GM19452 (cell line): ENCODE measurements around the gene DEFB123.
"Not testable (repeated sequence)": the region's sequence is repeated elsewhere in the genome, so short reads cannot be mapped to it uniquely, and the experiment has no call there.

Experiments
- ATAC-seq: cut with Tn5 transposase; IDR thresholded peaks from one replicate; pipeline ENCODE4 v1.9.1; 2021; ENCODE audit not compliant: unreplicated experiment

The DEFB123 gene

GRCh38 chr20:31440012-31440659 lies at the start of gene DEFB123:
Gene DEFB123, plus strand, starts transcription at chr20:31440632. Its CDS starts 67 bp downstream, at chr20:31440699.
- ATAC-seq, result no peak

- no peak for ATAC-seq
These were observed 47.6 kb upstream of the DEFB123 start for GRCh38 chr20:31392836-31393235.

GRCh38 chr20:31394900-31395299 lies 45.5 kb upstream of the DEFB123 start:
- ATAC-seq, result no peak

DNA sequence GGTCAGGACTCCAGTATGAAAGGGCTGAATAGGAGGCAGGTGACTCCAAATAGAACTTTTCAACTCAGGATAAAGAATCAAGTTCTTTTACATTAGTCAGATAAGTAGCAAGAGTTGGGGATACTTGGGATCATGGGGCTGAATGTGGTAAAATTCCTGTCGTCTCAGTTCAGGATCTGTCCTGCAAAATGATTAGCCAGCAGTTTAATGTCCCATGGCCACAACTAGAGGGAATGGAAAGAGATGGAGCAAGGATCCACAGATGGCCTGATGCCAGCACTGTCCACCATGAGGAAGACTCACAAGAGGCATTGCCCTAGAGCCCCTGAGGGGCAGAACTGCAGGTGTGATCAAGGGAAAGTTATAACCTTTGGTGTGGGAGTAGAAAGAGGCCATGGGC lies 36.5 kb upstream of the DEFB123 start:
- ATAC-seq, result no peak

GRCh38 chr20:31406115-31406514 lies 34.3 kb upstream of the DEFB123 start, which contains the start of gene DEFB121:
Gene DEFB121, minus strand, starts transcription at chr20:31406215. Its CDS starts 63 bp downstream, at chr20:31406152.
- ATAC-seq, result no peak

DNA sequence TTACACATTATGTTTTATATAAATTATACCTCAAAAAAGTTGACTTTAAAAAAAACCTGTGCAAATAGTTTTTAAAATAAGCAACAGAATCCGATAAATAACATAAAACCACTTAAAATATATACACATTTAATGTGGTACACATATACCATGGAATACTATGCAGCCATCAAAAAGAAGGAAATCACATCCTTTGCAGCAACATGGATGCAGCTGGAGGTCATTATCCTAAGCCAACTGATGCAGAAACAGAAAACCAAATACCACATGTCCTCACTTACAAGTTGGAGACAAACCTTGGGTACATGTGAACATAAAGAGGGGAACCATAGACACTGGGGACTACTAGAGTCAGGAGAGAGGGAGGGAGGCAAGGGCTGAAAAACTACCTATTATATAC lies 30.4 kb upstream of the DEFB123 start:
- no peak for ATAC-seq

- ATAC-seq, result no peak
These were observed 26.1 kb upstream of the DEFB123 start for GRCh38 chr20:31414381-31414780.

DNA sequence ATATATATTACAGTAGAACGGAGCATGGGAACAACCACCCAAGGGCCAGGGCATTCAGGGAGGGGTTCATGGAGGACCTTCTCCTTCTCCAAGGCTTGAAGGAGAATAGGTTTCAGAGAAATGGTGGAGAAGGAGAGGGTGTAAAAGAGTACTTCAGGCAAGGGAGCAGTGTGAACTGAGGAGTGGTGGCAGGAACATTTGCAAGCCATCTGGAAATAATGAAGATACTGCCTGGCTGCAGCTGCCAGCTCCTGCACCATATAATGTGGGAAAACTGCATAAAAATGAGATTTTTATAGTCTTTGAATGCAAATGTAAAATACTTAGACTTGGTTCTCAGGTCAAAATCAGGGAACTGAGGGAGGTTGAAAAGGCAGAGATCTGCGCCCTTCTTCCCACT lies 24.8 kb upstream of the DEFB123 start:
- ATAC-seq, result no peak

- no peak for ATAC-seq
These were observed 22.1 kb upstream of the DEFB123 start for GRCh38 chr20:31418307-31418706.

GRCh38 chr20:31425797-31426196 lies 14.6 kb upstream of the DEFB123 start:
- ATAC-seq, result no peak

- ATAC-seq, result not testable (repeated sequence)
These were observed 13.4 kb upstream of the DEFB123 start for GRCh38 chr20:31426891-31427551.

DNA sequence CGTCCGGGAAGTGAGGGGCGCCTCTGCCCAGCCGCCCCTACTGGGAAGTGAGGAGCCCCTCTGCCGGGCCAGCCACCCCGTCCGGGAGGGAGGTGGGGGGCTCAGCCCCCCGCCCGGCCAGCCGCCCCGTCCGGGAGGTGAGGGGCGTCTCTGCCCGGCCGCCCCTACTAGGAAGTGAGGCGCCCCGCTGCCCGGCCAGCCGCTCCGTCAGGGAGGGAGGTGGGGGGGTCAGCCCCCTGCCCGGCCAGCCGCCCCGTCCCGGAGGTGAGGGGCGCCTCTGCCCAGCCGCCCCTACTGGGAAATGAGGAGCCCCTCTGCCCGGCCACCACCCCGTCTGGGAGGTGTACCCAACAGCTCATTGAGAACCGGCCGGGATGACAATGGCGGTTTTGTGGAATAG lies 12.9 kb upstream of the DEFB123 start:
- not testable (repeated sequence) for ATAC-seq

GRCh38 chr20:31430568-31431115 lies 9.8 kb upstream of the DEFB123 start:
- ATAC-seq, result no peak

GRCh38 chr20:31446084-31446819 lies 5.8 kb downstream of the DEFB123 start:
- ATAC-seq, result no peak

DNA sequence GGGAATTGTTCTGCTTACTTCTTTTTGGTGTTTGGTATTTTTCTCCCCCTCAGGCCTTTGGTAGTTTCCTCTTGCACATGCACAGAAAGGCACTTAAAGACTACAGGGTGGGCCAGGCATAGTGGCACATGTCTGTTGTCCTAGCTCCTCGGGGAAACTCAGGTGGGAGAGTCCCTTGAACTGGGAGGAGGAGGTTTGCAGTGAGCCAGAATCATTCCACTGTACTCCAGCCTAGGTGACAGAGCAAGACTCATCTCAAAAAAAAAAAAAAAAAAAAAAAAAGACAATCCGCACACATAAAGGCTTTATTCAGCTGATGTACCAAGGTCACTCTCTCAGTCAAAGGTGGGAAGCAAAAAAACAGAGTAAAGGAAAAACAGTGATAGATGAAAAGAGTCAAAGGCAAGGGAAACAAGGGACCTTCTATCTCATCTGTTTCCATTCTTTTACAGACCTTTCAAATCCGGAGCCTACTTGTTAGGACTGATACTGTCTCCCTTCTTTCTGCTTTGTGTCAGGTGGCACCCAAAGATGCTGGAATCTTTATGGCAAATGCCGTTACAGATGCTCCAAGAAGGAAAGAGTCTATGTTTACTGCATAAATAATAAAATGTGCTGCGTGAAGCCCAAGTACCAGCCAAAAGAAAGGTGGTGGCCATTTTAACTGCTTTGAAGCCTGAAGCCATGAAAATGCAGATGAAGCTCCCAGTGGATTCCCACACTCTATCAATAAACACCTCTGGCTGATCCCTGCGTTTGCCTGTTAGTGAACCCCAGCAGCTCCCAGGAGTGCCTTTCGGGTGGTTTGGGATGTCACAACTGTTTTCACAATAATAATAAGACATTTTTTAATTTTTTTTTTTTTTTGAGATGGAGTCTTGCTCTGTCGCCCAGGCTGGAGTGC lies 9.3 kb downstream of the DEFB123 start:
- ATAC-seq, result no peak

GRCh38 chr20:31452575-31452974 lies 12.1 kb downstream of the DEFB123 start:
- ATAC-seq, result no peak

DNA sequence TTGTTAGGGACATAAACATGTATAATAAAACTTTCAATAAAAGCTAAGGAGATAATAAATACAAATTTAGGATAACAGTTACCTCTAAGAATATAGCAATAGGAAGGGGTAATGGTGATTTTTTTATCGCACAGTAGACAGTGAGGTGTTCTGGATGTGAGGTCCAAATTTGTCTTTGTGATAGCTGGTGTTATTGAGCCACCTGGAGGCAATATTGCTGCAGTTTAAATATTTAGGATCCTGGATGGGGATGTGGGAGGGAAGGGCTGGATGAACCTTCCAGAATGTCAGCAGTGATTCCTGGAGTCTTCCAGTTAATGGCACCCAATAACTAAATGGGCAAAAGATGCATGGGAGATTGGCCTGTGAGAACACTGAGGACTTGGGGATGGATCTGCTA lies 13.9 kb downstream of the DEFB123 start:
- ATAC-seq, result no peak

DNA sequence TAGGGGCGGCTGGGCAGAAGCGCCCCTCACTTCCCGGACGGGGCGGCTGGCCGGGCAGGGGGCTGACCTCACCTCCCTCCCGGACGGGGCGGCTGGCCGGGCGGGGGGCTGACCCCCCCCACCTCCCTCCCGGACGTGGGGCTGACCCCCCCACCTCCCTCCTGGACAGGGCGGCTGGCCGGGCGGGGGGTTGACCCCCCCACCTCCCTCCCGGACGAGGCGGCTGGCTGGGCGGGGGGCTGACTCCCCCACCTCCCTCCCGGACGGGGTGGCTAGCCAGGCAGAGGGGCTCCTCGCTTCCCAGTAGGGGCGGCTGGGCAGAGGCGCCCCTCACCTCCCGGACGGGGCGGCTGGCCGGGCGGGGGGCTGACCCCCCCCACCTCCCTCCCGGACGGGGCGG lies 30.5 kb downstream of the DEFB123 start:
- ATAC-seq, result not testable (repeated sequence)

- ATAC-seq, result no peak
These were observed 32.2 kb downstream of the DEFB123 start for GRCh38 chr20:31472395-31473330.
